SJCRH30 (cell line): ENCODE results near the gene TTC24. TPM values are rescaled to one million over a fixed set of nuclear protein-coding genes. Genes with fewer than 3 reads are reported as not detected.
"Not testable (repeated sequence)": the region's sequence is repeated elsewhere in the genome, so short reads cannot be mapped to it uniquely, and the experiment has no call there.

Source experiments
- DNase-seq, 2 experiments: peaks; one replicate each; pipeline ENCODE4 v3.0.0-alpha.2; 2015 to 2020
- H3K27ac ChIP-seq: fragments of 250-450 bp; sonication (Bioruptor Pico); 2 replicates; pipeline ENCODE4 v1.5.1; 2020; ENCODE audit warnings: mild to moderate bottlenecking, moderate library complexity
- H3K27me3 ChIP-seq: fragments of 250-450 bp; sonication (Bioruptor Pico); 2 replicates; pipeline ENCODE4 v1.5.1; 2020; ENCODE audit warnings: mild to moderate bottlenecking, moderate library complexity
- H3K36me3 ChIP-seq: fragments of 250-450 bp; sonication (Bioruptor Pico); 2 replicates; pipeline ENCODE4 v1.5.1; 2020; ENCODE audit warnings: mild to moderate bottlenecking, moderate library complexity
- H3K4me1 ChIP-seq: fragments of 250-450 bp; sonication (Bioruptor Pico); 2 replicates; pipeline ENCODE4 v1.5.1; 2020; ENCODE audit warnings: mild to moderate bottlenecking, moderate library complexity
- H3K4me3 ChIP-seq: fragments of 250-450 bp; sonication (Bioruptor Pico); 2 replicates; pipeline ENCODE4 v1.5.1; 2020; ENCODE audit warnings: mild to moderate bottlenecking, moderate library complexity
- H3K9me3 ChIP-seq: fragments of 250-450 bp; sonication (Bioruptor Pico); replicated peaks from 2 replicates; pipeline ENCODE4 v1.5.1; 2020; ENCODE audit warnings: mild to moderate bottlenecking, moderate library complexity
- total RNA-seq: library from RNA; depleted of rRNA; stranded (reverse); fragments of >200 nt; shearing (Covaris generic); gene quantifications from 2 replicates; pipeline ENCODE4 v1.2.3, GENCODE V29; 2014

The TTC24 gene
- total RNA-seq, 1 experiment from 2014 or later, result not detected

- peaks cover 18% of the 10 kb centered on the region; the same call in 1 of the 2 replicates for H3K36me3 ChIP-seq
- no peak for DNase-seq
- no peak overlapping the region for H3K27ac ChIP-seq
- H3K27me3 ChIP-seq, result no peaks in the 10 kb centered on the region
- no peaks in the 10 kb centered on the region for H3K9me3 ChIP-seq
- no peak overlapping the region for H3K4me3 ChIP-seq
- H3K4me1 ChIP-seq, result no peaks in the 10 kb centered on the region
These were observed 29.7 kb upstream of the TTC24 start for GRCh38 chr1:156549831-156550230.

- Histone ChIP-seq H3K36me3 (peaks cover 21% of the 10 kb centered on the region; the same call in 1 of the 2 replicates), H3K9me3 (no peaks in the 10 kb centered on the region), H3K4me1 (no peaks in the 10 kb centered on the region), H3K4me3 (no peak overlapping the region), H3K27ac (no peak overlapping the region), H3K27me3 (no peaks in the 10 kb centered on the region)
- no peak for DNase-seq
These were observed 29.2 kb upstream of the TTC24 start for GRCh38 chr1:156550346-156550745.

- Histone ChIP-seq H3K9me3 (no peaks in the 10 kb centered on the region), H3K36me3 (peaks cover 29% of the 10 kb centered on the region), H3K4me3 (no peak overlapping the region), H3K27ac (no peak overlapping the region), H3K27me3 (no peaks in the 10 kb centered on the region), H3K4me1 (no peaks in the 10 kb centered on the region)
- no peak for DNase-seq
These were observed 28.4 kb upstream of the TTC24 start for GRCh38 chr1:156551066-156551643.

- H3K27ac ChIP-seq, result no peak overlapping the region
- DNase-seq, result no peak
- H3K9me3 ChIP-seq, result no peaks in the 10 kb centered on the region
- no peak overlapping the region for H3K4me3 ChIP-seq
- H3K36me3 ChIP-seq, result peaks cover 31% of the 10 kb centered on the region
- no peaks in the 10 kb centered on the region for H3K4me1 ChIP-seq
- H3K27me3 ChIP-seq, result no peaks in the 10 kb centered on the region
These were observed 27.7 kb upstream of the TTC24 start for GRCh38 chr1:156551869-156552268.

GRCh38 chr1:156552518-156552917, 27.0 kb upstream of the TTC24 start:
- H3K27me3 ChIP-seq, result no peaks in the 10 kb centered on the region
- H3K27ac ChIP-seq, result no peak overlapping the region
- H3K36me3 ChIP-seq, result peaks cover 31% of the 10 kb centered on the region
- DNase-seq, result no peak
- no peaks in the 10 kb centered on the region for H3K9me3 ChIP-seq
- H3K4me3 ChIP-seq, result no peak overlapping the region
- no peaks in the 10 kb centered on the region for H3K4me1 ChIP-seq

GRCh38 chr1:156552937-156553336, 26.6 kb upstream of the TTC24 start:
- H3K27me3 ChIP-seq, H3K4me3 ChIP-seq, H3K27ac ChIP-seq, H3K4me1 ChIP-seq, DNase-seq, H3K9me3 ChIP-seq: not testable (repeated sequence)
- peaks cover 30% of the 10 kb centered on the region for H3K36me3 ChIP-seq

GRCh38 chr1:156553860-156554485, 25.6 kb upstream of the TTC24 start:
- peaks cover 27% of the 10 kb centered on the region for H3K36me3 ChIP-seq
- H3K27me3 ChIP-seq, result no peaks in the 10 kb centered on the region
- H3K9me3 ChIP-seq, result no peaks in the 10 kb centered on the region
- H3K4me1 ChIP-seq, result no peaks in the 10 kb centered on the region
- no peak for DNase-seq
- H3K27ac ChIP-seq, result no peak overlapping the region
- no peak overlapping the region for H3K4me3 ChIP-seq

GRCh38 chr1:156554971-156555370, 24.6 kb upstream of the TTC24 start:
- peaks cover 30% of the 10 kb centered on the region for H3K36me3 ChIP-seq

GRCh38 chr1:156555715-156556114, 23.8 kb upstream of the TTC24 start:
- H3K36me3 ChIP-seq, result peaks cover 34% of the 10 kb centered on the region
- no peaks in the 10 kb centered on the region for H3K9me3 ChIP-seq
- no peaks in the 10 kb centered on the region for H3K4me1 ChIP-seq
- H3K27me3 ChIP-seq, result no peaks in the 10 kb centered on the region
- no peak overlapping the region for H3K4me3 ChIP-seq
- DNase-seq, result no peak
- no peak overlapping the region for H3K27ac ChIP-seq

More at GRCh38 chr1:156554971-156555370, 24.6 kb upstream of the TTC24 start:
- DNase-seq, result no peak
- no peaks in the 10 kb centered on the region for H3K4me1 ChIP-seq
- H3K9me3 ChIP-seq, result no peaks in the 10 kb centered on the region
- H3K27ac ChIP-seq, result no peak overlapping the region
- H3K4me3 ChIP-seq, result no peak overlapping the region
- H3K27me3 ChIP-seq, result no peaks in the 10 kb centered on the region

GRCh38 chr1:156556354-156556753, 23.2 kb upstream of the TTC24 start:
- Histone ChIP-seq H3K4me1 (no peaks in the 10 kb centered on the region), H3K27me3 (no peaks in the 10 kb centered on the region), H3K27ac (no peak overlapping the region), H3K36me3 (peaks cover 34% of the 10 kb centered on the region), H3K9me3 (no peaks in the 10 kb centered on the region), H3K4me3 (no peak overlapping the region)
- peak; percentile 47 to 50 for DNase-seq

- DNase-seq, result no peak
- Histone ChIP-seq H3K4me1 (no peaks in the 10 kb centered on the region), H3K4me3 (no peak overlapping the region), H3K9me3 (no peaks in the 10 kb centered on the region), H3K36me3 (peaks cover 30% of the 10 kb centered on the region), H3K27me3 (no peaks in the 10 kb centered on the region), H3K27ac (no peak overlapping the region)
These were observed 20.3 kb upstream of the TTC24 start for GRCh38 chr1:156559086-156559796.

- H3K27ac ChIP-seq, result no peak overlapping the region
- H3K4me1 ChIP-seq, result no peaks in the 10 kb centered on the region
- no peak overlapping the region for H3K4me3 ChIP-seq
- no peaks in the 10 kb centered on the region for H3K27me3 ChIP-seq
- no peaks in the 10 kb centered on the region for H3K9me3 ChIP-seq
- H3K36me3 ChIP-seq, result peaks cover 32% of the 10 kb centered on the region
- no peak for DNase-seq
These were observed 19.6 kb upstream of the TTC24 start for GRCh38 chr1:156559797-156560385.

- Histone ChIP-seq H3K9me3 (no peaks in the 10 kb centered on the region), H3K4me1 (no peaks in the 10 kb centered on the region), H3K36me3 (peaks cover 27% of the 10 kb centered on the region), H3K27me3 (no peaks in the 10 kb centered on the region), H3K27ac (no peak overlapping the region), H3K4me3 (no peak overlapping the region)
- DNase-seq, result no peak
These were observed 18.8 kb upstream of the TTC24 start for GRCh38 chr1:156560585-156561163.

GRCh38 chr1:156565519-156565918, 14.0 kb upstream of the TTC24 start:
- Histone ChIP-seq H3K36me3 (peaks cover 12% of the 10 kb centered on the region), H3K4me3 (no peak overlapping the region), H3K27ac (no peak overlapping the region)

GRCh38 chr1:156566436-156566835, 13.1 kb upstream of the TTC24 start:
- H3K27ac ChIP-seq, result no peak overlapping the region
- H3K4me1 ChIP-seq, result no peaks in the 10 kb centered on the region
- H3K9me3 ChIP-seq, result no peaks in the 10 kb centered on the region
- no peaks in the 10 kb centered on the region for H3K27me3 ChIP-seq
- no peak for DNase-seq
- H3K36me3 ChIP-seq, result peaks cover 10% of the 10 kb centered on the region
- H3K4me3 ChIP-seq, result no peak overlapping the region

More at GRCh38 chr1:156565519-156565918, 14.0 kb upstream of the TTC24 start:
- DNase-seq, result no peak
- H3K27me3 ChIP-seq, result no peaks in the 10 kb centered on the region
- no peaks in the 10 kb centered on the region for H3K4me1 ChIP-seq
- H3K9me3 ChIP-seq, result no peaks in the 10 kb centered on the region
